Mononuclear cell (primary cell): ENCODE data around the gene IL15RA. TPM values are rescaled to one million over a fixed set of nuclear protein-coding genes. Genes with fewer than 3 reads are reported as not detected.

Source experiments
- H3K27me3 ChIP-seq: 2 replicates; pipeline ENCODE4 v1.6.0; 2011; ENCODE audit warnings: low read length, control low read depth; ENCODE audit not compliant: insufficient read depth
- H3K4me1 ChIP-seq: 2 replicates; pipeline ENCODE4 v1.5.1; 2011; ENCODE audit warnings: mild to moderate bottlenecking, low read length, control low read depth; ENCODE audit not compliant: insufficient read depth
- H3K4me3 ChIP-seq: 2 replicates; pipeline ENCODE4 v1.5.1; 2011; ENCODE audit warnings: mild to moderate bottlenecking, low read length, moderate library complexity
- H3K9me3 ChIP-seq: 2 replicates; pipeline ENCODE4 v1.5.1; 2011; ENCODE audit warnings: low read depth, mild to moderate bottlenecking, control low read depth, low read length
- total RNA-seq: library from RNA; depleted of rRNA; stranded (reverse); fragments of >200 nt; gene quantifications from one replicate; pipeline ENCODE4 v1.2.3, GENCODE V29; 2012

IL15RA gene, protein sequence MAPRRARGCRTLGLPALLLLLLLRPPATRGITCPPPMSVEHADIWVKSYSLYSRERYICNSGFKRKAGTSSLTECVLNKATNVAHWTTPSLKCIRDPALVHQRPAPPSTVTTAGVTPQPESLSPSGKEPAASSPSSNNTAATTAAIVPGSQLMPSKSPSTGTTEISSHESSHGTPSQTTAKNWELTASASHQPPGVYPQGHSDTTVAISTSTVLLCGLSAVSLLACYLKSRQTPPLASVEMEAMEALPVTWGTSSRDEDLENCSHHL
- 5.1 TPM for total RNA-seq

DNA sequence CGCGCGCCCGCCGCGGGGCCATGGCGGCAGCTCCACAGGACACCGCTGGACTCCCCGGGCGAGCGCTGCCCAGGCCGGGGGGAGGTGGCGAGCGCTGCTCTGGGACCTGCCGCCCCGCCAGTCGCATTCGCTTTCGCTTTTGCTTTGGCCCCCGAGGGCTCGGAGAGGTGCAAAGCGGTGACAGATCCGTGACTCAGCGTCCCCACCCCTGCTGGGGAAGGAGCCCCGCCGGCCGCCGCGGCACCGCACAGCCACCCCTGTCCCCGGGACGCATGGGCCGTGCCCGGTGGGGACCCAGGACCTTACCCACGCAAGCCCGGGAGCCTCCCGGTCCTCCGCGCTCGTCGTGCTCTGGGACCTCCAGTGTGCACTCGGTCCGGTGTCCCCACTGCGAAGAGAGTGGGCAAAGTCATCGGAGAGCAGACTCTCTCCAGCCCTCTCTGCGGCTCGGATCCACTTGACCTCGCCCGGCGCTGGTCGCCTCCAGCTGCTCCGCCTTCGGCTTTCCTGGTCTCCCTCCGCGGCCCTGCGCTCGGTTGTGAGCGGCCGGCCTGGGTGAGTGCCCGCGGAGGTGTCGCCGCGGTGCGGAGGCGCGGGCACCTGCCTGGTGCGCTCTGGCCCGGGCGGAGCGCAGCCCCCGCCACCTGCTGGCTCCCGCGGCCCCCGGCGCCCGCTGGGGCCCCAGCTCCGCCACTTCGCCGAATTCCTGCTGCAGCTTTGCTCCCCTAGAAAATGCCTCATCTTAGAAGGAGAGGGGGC lies at the start of gene IL15RA:
Gene IL15RA (minus strand): TSS at position 73 of the 759 bp plus-strand sequence. CDS start 51 bp downstream, at position 22.
- Histone ChIP-seq H3K4me1 (peaks cover 24% of the 10 kb centered on the region), H3K27me3 (no peaks in the 10 kb centered on the region), H3K9me3 (no peaks in the 10 kb centered on the region), H3K4me3 (peak within 1 kb of the TSS; percentile 91)

DNA sequence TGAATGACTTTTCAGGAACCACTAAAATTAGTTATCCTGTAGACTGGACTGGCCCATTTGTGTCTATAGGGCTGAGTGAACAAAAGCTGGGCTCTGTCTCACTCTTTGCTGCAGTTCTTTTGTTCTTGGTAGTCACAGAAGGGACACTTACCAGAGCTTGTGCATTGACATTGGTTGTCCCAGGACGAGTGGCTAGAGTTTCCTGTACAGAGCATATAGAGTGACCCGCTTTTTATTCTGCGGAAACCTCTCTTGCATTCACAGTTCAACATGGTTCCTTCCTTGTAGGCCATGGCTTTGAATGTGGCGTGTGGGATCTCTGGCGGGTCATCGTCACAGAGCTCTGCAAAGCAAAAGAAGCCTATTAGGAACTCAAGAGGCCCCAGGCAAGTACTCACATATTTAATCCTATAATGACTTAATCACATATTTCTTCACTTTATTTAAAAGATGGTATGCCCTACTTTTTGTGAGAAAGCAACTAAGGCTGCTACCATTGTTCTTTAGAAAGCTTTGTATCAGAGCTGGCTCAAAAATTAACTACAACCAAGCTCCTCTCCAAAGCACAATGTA lies 48.4 kb upstream of the IL15RA start:
- Histone ChIP-seq H3K27me3 (no peaks in the 10 kb centered on the region), H3K9me3 (no peaks in the 10 kb centered on the region), H3K4me1 (no peaks in the 10 kb centered on the region), H3K4me3 (no peak overlapping the region)

DNA sequence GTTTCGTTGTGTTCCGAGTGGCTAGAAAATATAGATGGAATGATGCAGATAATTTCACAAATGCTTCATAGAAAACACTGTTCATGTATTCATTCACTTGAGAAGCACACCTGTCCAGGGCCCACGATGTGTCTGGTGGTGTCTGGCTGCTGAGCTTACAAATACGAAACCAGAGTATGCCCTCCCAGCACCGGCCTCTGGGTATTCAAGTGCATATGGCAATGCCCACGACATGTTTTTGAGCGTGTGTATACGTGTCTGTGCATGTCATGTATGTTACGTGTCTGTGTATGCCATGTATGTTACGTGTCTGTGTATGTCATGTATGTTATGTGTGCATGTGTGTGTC lies 47.0 kb upstream of the IL15RA start:
- no peaks in the 10 kb centered on the region for H3K27me3 ChIP-seq
- H3K9me3 ChIP-seq = no peaks in the 10 kb centered on the region
- no peaks in the 10 kb centered on the region for H3K4me1 ChIP-seq
- H3K4me3 ChIP-seq = no peak overlapping the region

DNA sequence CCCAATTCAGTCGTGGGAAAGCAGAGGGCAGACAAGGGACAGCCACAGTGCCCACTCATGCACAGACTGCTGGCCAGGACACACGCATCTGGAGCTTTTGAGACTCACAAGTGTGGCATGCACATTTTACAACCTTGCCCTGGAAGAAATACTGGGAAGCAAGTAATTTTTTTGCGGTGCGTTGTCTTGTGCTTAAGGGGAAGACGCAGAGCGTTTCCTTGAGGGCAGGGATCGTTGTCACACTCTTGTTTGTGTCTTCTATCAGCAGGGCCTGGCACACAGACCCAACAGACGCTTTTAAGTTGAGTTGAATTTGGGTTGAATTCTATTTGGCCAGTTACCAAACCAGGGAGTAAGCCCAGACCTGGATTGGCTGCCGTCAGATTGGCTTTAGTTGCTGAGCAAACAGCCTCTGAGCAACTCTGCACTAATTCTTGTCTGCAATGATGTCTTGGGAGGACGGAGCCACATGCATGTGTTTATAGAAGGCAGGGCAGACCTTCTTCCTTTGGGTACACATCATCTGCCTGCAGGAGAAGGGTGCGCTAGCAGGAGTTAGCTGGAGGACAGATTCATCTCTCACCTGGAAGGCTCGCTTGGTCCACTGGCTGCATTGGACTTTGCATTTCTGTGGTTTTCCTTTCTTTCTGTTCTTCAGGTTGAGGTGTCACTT lies 46.5 kb upstream of the IL15RA start:
- H3K27me3 ChIP-seq = no peaks in the 10 kb centered on the region
- H3K4me1 ChIP-seq = no peaks in the 10 kb centered on the region
- H3K9me3 ChIP-seq = no peaks in the 10 kb centered on the region
- H3K4me3 ChIP-seq = no peak overlapping the region

DNA sequence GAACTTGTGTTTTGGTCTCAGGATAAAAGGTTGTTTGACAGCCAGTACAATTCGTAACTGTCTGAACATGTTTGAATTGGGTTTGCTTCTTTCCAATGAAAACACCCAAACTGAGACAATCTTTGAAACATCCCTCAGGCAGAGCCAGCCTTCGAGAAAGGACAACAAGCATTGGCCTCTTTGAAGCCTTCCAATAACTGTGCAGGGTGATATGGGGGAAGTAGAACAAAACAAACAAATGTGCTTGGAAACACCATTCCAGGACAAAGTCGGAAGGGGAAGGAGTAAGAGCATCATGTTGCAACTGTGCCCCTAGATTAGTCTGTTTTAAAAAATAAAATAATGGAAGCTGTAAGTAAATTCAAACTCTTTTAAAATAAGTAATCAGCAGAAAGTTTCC lies 45.3 kb upstream of the IL15RA start:
- Histone ChIP-seq H3K4me1 (no peaks in the 10 kb centered on the region), H3K9me3 (no peaks in the 10 kb centered on the region)

DNA sequence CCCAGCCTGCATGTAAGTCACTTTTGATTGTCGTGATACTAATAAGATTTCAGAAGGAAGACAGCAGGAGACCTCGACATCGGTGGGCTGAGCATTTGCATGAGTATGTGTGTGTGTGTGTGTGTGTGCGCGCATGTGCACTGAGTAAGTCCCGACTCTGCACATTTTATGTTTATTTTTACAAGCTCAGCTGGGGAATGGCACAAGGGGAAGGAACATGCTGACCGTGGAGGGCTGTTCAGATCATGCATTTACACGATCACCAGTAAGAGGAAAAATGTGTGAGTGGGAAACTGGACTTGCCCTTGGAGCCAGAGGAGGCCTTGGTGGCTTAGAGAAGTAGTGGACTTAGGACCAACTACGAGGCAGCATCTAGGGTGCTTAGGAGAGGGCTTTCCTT lies 43.5 kb upstream of the IL15RA start:
- Histone ChIP-seq H3K4me1 (no peaks in the 10 kb centered on the region), H3K9me3 (no peaks in the 10 kb centered on the region), H3K4me3 (no peak overlapping the region), H3K27me3 (no peaks in the 10 kb centered on the region)

More for the DNA sequence above, 45.3 kb upstream of the IL15RA start:
- H3K4me3 ChIP-seq = no peak overlapping the region
- H3K27me3 ChIP-seq = no peaks in the 10 kb centered on the region

DNA sequence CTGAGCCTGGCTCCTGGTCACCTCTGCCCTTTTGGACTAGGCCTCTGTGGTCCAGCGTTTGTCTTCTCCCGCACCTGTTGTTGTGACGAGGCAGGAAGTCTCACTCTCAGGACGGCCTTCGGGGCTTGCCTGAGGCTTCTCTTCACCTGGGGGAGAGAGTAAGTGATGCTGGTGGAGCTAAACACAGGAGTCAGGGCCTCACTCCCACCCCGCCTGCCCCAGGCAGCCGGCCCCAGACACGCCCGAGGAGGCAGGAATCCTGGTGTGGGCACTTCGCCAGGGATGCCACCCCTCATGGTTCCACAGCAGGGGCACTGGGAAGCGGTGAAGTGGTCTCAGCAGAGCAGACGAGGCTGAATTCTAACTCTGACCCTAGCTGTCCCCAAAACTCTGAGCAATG lies 42.5 kb upstream of the IL15RA start:
- Histone ChIP-seq H3K4me1 (peaks cover 4% of the 10 kb centered on the region), H3K27me3 (no peaks in the 10 kb centered on the region), H3K4me3 (no peak overlapping the region), H3K9me3 (no peaks in the 10 kb centered on the region)

DNA sequence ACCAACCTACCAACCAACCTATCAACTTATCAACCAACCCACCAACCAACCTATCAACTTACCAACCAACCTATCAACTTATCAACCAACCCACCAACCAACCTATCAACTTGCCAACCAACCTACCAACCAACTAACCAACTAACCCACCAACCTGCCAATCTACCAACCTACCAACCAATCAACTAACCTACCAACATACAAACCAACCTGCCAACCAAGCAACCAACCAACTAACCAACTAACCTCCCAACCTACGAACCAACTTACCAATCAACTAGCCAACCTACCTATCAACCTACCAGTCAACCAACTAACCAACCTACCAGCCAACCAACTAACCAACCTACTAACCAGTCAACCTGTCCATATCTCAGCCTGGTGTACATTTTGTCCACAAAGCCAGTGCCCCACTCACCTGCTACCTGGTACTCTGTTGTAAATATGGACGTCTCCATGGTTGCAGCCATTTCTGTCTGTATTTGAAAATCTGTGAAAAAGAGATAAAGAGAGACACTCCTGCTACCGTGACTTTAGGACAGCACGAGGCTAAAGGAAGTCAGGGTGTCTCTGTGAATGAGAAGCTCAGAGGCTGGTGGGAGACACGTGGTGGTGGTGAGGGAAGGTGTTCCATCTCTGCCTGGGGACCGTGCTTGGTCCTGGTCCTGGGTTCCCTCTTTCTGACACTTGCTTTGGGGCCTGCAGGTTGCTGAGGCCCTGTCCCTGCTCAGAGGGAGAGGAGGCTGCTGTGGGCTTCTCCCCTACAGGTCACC lies 41.9 kb upstream of the IL15RA start:
- H3K27me3 ChIP-seq = no peaks in the 10 kb centered on the region
- peaks cover 10% of the 10 kb centered on the region for H3K4me1 ChIP-seq
- no peaks in the 10 kb centered on the region for H3K9me3 ChIP-seq
- no peak overlapping the region for H3K4me3 ChIP-seq

DNA sequence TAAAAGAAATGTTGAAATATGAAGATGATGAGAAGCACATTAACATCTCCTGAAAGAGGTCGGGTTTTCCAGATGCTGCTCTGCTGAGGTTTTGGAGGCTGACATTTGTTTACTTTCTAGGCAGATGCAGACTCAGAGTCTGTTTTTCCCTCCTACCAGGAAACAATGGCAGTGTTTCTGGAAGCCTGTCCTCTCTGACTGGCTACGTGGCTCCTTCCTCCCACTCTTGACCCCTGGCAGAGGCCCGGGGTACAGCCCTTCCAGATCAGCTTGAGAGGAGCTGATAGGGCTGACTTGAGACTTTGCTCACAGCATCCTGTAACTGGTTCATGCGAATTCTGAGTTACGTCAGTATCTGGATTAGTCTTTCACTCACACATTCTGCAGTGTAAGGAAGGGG lies 41.1 kb upstream of the IL15RA start:
- Histone ChIP-seq H3K4me3 (no peak overlapping the region), H3K4me1 (peaks cover 15% of the 10 kb centered on the region), H3K9me3 (no peaks in the 10 kb centered on the region), H3K27me3 (no peaks in the 10 kb centered on the region)

DNA sequence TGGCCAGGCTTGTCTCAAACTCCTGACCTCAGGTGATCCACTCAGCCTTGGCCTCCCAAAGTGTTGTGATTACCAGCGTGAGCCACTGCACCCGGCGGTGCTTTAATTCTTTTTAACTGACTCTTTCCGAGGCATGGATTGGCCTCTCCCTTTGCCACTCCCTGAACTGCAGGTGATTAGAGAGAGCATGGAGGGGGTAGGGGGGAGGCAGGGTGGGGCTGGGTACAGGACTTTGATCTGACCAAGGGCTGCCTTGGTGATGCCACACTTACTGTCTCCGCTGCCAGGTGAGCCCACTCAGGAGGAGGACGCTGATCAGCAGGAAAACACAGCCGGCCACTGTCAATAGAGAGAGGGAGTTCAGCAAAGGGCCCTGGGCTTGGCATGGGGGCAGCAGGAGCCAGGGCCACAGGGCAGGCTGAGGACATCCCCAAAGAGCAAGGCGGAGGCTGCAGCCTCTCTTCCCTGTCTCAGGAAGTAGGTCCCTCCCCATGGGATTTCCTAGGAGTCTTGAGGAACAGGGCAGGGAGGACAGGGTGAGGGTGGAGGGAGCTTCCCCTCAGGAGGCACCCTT lies 40.5 kb upstream of the IL15RA start:
- no peaks in the 10 kb centered on the region for H3K9me3 ChIP-seq
- H3K27me3 ChIP-seq = no peaks in the 10 kb centered on the region
- no peak overlapping the region for H3K4me3 ChIP-seq
- H3K4me1 ChIP-seq = peaks cover 15% of the 10 kb centered on the region

DNA sequence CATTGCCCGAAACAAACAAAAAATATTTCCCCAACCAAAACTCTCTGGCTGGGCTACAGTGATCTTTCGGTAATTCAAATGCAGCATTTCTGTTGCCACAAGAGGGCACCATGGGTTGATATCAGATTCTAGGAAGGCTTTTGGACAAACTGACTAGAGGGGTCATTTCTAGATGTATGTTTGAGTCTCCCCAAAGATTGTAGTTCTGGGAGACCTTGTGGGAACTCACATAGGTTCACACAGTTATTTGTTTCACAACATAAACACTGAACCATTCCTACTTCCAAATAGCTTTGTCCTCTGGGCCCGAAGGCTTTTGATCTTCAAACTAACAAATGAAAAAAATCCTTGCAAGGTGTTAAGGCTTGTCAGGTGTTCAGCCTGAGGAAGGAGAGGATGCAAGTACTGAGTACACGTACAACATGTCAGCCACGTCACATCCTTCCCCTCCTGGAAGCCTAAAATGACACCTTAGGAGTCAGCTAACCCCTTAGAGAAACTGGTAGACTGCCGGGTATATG lies 37.0 kb upstream of the IL15RA start:
- no peaks in the 10 kb centered on the region for H3K9me3 ChIP-seq
- H3K4me1 ChIP-seq = peaks cover 15% of the 10 kb centered on the region
- no peaks in the 10 kb centered on the region for H3K27me3 ChIP-seq
- H3K4me3 ChIP-seq = no peak overlapping the region

DNA sequence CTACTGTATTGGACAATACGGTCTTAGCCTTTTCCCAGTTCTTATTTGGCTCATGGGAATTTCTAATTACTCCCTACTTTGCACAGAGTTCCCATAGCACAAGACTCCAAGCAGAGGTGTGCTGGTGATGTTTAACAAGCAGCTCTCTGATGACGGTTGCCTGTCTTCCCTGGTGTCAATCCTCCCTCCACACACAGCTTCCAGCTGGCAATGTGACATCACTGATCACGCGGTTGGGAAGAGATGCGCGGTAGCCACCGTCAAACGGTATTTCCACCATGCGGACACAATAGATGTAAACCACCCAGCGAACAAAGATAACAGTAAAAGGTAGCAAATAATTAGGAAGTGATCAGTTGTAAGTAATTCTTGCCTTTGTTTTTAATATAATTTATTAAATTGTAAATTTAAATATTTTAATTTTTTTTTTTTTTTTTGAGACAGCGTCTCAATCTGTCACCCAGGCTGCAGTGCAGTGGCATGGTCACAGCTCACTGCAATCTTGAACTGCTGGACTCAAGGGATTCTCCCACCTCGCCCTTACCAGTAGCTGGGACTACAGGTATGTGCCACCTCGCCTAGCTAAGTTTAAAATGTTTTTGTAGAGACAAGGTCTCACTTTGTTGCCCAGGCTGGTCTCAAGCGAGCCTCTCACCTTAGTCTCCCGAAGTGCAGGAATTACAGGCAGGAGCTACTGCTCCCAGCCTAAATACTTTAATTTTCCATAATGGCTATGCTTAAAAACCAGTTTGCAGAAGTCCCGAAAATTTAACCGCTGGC lies 36.3 kb upstream of the IL15RA start:
- Histone ChIP-seq H3K27me3 (no peaks in the 10 kb centered on the region), H3K9me3 (no peaks in the 10 kb centered on the region)

DNA sequence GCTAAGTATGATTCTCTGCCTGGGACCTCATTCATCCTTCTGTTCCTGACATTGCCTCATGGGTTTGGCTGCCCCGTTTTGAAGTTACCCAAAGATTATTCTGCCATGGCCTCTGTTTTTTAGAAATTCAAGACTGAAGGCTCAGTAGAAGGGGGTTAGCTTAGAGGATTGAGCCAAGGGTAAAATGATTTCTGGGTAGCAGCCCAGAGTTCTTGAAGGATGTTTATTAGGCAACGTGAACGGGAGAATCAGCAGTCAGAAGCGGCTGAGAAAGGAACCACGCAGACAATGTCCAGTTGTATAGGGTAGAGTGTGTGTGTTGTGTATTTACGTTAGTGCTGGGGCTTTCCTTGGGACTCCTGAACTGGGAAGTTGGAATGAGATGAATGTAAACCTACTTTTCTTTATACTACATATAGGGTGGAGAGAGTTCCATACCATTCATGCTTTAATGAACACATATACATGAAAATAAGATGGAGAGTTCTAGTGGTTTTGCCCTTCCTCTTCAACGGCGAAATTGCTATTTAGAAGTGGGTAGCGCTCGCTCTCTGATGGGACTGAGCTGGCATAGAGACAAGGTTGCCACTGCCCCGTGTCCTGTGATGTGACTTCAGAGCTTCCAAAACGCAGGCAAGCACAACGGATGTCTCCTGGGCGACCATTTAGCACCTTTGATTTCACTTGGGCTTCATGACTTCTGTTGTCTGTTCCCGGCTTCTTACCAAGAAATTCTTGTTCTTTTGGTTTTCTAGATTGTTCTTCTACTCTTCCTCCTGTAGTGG lies 35.0 kb upstream of the IL15RA start:
- Histone ChIP-seq H3K27me3 (no peaks in the 10 kb centered on the region), H3K4me1 (peaks cover 15% of the 10 kb centered on the region), H3K4me3 (no peak overlapping the region), H3K9me3 (no peaks in the 10 kb centered on the region)

More for the DNA sequence above, 36.3 kb upstream of the IL15RA start:
- Histone ChIP-seq H3K4me3 (no peak overlapping the region), H3K4me1 (peaks cover 15% of the 10 kb centered on the region)
